Islet of Langerhans (tissue), 1 donor: ENCODE data around the gene NDST1.

ENCODE experiments used
- FAIRE-seq: peaks from one replicate; lab custom pipeline; 2011; peaks lifted over from hg19 to GRCh38; lab: Jason Lieb, UNC

NDST1 gene

DNA sequence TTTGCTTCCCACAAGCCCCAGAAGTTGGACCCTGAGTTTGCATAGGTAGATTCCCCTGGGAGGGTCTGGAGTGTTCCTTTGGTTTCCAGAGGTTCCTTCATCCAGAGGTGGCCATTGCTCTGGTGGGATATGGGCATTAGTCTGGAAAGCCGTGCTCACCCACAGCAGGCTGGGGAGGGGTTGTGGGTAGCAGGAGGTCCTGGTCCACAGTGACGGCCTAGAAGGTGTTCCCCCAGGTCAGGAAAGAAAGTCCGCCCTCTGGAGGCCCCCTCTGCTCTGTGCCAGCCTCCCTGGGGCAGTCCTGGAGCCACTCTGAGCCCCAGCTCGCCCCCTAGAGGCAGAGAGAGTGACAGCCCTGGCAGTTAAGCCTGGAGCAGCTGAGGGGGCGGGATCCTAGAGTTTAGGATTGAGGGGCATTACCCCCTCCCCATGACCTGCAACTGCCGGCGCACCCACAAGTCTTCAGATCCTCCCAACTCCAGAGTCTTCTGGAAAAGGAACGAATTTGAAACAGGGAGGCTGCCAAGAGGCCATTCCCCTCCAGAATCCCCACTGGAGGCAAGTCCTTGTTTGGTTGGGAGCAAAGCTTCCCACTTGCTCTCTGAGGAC, 36.8 kb downstream of the NDST1 start:
- no peak for FAIRE-seq

GRCh38 chr5:150545246-150545645, 37.3 kb downstream of the NDST1 start:
- FAIRE-seq, result no peak

DNA sequence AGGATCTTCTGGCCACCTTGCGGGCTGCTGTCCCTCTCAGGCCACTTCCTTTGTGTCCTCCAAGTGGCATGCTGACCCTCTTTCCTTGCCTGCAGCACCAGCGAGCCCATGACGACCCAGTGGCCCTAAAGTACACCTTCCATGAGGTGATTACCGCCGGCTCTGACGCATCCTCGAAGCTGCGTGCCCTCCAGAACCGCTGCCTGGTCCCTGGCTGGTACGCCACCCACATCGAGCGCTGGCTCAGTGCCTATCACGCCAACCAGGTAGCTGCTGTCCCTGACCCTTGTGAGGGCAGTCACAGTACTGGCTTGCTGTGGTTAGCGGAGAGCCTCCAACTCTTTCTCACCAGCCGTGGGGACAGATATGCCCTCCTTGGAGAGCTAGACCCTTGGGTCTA, 40.2 kb downstream of the NDST1 start:
- no peak for FAIRE-seq

DNA sequence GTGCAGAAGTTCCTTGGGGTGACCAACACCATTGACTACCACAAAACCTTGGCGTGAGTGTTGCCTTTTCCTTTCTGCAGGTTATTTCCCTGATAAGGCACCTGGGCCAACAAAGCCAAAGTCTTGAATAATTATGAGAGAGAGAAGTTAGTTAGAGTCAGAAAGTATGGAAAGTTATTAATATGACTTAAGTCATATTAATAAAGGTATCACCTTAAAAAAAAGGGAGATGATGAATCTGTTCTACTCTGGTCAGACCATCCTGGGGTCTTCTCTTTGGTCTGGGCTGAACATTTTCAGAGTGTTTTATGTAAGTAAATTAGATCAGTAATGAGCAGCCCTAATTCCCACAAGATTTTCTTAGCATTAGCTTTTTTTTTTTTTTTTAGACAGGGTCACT, 41.8 kb downstream of the NDST1 start:
- FAIRE-seq, result no peak

DNA sequence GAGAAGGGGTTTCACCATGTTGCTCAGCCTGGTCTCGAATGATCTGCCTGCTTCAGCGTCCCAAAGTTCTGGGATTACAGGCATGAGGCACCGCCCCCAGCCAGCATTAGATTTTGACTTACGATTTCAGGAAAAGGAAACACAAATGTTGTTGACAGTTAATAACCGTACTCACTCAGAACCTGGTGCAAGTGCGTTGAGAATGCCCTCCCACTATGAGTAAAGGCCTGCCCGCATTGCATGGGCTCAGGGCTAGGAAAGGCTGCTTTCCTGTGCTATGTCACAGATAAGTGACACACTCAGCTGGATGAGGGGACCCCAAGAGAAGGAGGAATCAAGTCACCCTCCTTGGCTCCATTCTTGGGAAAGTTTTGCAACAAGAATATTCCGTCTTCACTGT, 42.4 kb downstream of the NDST1 start:
- FAIRE-seq, result no peak

GRCh38 chr5:150551066-150551465, 43.1 kb downstream of the NDST1 start:
- FAIRE-seq, result no peak

DNA sequence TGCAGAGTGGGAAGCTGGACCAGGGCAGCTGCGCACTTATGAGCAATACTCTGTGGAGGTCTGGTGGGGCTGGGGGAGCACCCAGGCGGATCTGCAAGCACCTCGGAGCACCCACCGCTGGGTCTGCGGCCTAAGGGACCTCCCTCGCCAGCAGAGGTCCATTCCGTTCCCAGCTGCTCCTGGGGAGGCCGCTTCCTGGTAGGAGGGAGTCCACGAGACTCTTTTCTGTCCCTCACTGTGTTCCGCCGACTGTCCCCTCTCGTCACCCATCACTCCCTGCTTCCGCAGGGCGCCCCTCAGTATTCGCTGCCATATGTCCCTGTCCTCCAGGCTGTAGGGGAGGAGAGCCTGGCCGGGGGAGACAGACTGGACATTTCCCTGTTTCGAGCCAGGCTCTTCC, 45.5 kb downstream of the NDST1 start:
- no peak for FAIRE-seq

DNA sequence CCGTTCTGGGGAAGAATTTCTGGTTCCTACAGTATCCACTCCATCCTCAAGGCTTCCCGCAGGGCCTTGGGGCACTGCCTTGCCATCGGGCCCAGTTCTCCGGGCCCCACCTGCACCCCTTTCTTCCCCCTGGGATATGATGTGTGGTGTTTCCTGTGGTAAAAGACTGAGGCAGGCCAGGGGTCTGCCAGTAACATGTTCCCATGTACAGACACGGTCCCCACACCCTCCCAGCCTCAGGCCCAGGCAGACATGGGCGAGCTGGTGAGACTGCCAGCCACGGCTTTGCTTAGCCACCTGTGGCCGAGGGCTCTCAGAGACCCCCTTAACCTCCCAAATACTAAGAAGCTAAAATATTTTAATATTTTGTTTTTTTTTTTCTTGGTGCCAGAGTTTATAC, 46.0 kb downstream of the NDST1 start:
- no peak for FAIRE-seq

DNA sequence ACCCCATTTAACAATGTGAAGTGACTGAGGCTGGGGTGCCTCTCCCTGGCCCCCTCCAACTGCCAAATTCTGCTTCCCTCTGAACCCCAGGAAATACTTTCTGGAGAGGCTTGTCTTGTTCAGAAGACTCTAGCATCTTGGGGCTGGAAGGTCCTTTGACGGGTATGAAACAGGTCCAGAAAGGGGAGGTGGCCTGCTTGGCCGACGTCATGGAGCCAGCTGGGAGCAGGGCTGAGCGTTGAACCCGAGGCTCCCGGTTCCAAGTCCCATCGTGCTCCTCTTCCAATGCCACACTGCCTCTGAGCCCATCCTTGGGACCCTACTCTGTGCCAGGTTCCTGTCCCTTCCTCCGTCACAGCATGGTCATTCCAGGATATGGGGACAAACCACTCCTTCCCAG, 46.9 kb downstream of the NDST1 start:
- FAIRE-seq, result no peak

DNA sequence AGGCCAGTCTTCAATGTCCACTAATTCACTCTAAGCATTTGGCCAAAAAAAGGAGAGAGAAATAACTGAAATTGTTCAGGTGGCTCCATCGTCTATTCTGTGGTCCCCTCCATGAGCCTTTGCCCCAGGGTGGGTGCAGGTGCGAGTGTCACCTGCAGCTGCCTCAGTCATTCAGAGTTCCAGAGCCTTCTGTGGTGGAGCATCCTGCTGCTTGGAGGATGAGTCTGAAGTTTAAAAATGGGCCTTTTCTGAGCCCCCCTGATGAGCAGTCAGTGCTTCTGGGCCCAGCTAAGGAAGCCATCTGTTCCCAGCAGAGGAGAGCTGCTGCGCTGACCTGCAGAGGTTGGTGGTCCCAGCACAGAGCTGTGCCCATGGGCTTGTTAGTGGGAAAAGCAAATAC, 48.2 kb downstream of the NDST1 start:
- FAIRE-seq, result no peak

GRCh38 chr5:150556859-150557508, 49.1 kb downstream of the NDST1 start:
- FAIRE-seq, result no peak

- FAIRE-seq, result no peak
These were observed 49.6 kb downstream of the NDST1 start for GRCh38 chr5:150557509-150557872.

- FAIRE-seq, result no peak
These were observed 50.2 kb downstream of the NDST1 start for GRCh38 chr5:150558088-150558621.

DNA sequence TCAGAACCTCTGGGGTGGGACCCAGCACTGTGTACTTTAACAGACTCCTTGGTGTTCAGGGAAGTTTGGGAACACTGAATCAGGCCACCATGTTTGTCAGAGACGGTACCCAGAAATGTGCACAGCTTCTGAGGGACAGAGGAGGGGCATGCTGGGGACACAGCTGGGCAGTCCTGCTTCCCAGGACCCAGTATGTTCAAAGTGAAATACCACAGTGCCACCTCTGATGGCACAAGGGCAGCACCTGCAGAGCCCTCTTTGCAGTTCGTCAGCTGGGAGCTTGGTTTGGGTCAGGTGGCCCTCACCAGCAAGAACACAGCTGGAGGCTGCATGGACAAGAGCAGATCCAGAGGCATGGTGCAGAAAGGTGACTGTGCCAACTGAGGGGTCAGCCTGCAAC, 51.2 kb downstream of the NDST1 start:
- FAIRE-seq, result no peak

- no peak for FAIRE-seq
These were observed 51.8 kb downstream of the NDST1 start for GRCh38 chr5:150559701-150560100.

GRCh38 chr5:150560401-150561191, 52.7 kb downstream of the NDST1 start:
- FAIRE-seq, result peak; percentile 97

- no peak for FAIRE-seq
These were observed 53.2 kb downstream of the NDST1 start for GRCh38 chr5:150561192-150561512.

GRCh38 chr5:150561571-150562275, 53.8 kb downstream of the NDST1 start:
- FAIRE-seq, result no peak

GRCh38 chr5:150562832-150563231, 54.9 kb downstream of the NDST1 start:
- no peak for FAIRE-seq

DNA sequence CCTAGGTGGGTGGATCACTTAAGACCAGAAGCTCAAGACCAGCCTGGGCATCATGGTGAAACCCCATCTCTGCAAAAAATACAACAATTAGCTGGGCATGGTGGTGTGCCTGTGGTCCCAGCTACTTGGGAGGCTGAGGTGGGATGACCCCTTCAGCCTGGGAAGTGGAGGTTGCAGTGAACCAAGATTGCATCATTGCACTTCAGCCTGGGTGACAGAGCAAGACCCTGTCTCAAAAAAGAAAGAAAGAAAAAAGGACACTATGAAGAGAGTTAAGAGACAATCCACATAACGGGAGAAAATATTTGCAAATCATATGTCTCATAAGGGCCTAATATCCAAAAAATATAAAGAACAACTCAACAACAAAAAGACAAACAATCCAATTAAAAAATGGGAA, 57.9 kb downstream of the NDST1 start:
- no peak for FAIRE-seq

GRCh38 chr5:150567031-150567717, 59.2 kb downstream of the NDST1 start:
- no peak for FAIRE-seq

DNA sequence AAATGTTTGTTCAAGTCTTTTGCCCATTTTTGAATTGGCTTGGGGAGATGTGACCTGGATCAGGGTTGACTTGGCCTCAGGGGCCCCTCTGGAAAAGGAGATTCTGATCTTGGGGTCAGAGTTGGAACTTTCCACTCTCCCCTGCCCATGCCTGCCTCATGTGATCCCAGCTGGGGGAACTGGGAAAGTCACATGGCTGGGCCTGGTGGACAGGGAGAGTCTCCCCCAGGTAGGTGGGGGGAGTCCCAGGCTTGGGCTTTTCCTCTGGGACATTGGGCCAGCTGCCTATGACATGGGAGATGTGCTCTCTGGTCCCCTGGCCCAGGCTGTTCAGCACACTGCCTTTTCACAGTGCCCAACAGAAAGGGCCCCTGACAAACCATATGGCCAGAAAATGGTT, 60.7 kb downstream of the NDST1 start:
- no peak for FAIRE-seq
